Measurements from ENCODE around the gene IL1RAPL2.

Gene IL1RAPL2

GRCh38 chrX:105210258-105210657 is 644.3 kb downstream of the IL1RAPL2 start:
- DNase-seq (ENCODE audit: low spot score): no peak
- Histone ChIP-seq H3K4me3 (no peak overlapping the region), H3K27ac (no peak overlapping the region)
- TF ChIP-seq CTCF (IDR thresholded peaks at IDR 0.05): no peak

GRCh38 chrX:105211066-105211575 is 645.1 kb downstream of the IL1RAPL2 start:
- H3K27ac ChIP-seq: no peak overlapping the region
- H3K4me3 ChIP-seq: no peak overlapping the region
- no peak for DNase-seq (ENCODE audit: low spot score)
- no peak for TF ChIP-seq CTCF (IDR thresholded peaks at IDR 0.05)

GRCh38 chrX:105219454-105220401 is 653.7 kb downstream of the IL1RAPL2 start:
- TF ChIP-seq CTCF (IDR thresholded peaks at IDR 0.05): no peak
- Histone ChIP-seq H3K4me3 (no peak overlapping the region), H3K27ac (no peak overlapping the region)
- DNase-seq (ENCODE audit: low spot score): no peak

- no peak for DNase-seq (ENCODE audit: low spot score)
- no peak within 1 kb of the TSS for H3K4me3 ChIP-seq
- no peak within 1 kb of the TSS for H3K27ac ChIP-seq
- TF ChIP-seq CTCF (IDR thresholded peaks at IDR 0.05): no peak
Measured at GRCh38 chrX:105220636-105221035, 654.6 kb downstream of the IL1RAPL2 start, which contains the start of gene TEX13A. TSS of gene TEX13A (minus strand) at chrX:105220694. CDS start at chrX:105220397, 297 bp downstream.

- no peak for DNase-seq (ENCODE audit: low spot score)
- no peak for TF ChIP-seq CTCF (IDR thresholded peaks at IDR 0.05)
- H3K27ac ChIP-seq: no peak overlapping the region
- no peak overlapping the region for H3K4me3 ChIP-seq
Measured at GRCh38 chrX:105221374-105221773, 655.4 kb downstream of the IL1RAPL2 start.

- Histone ChIP-seq H3K27ac (no peak overlapping the region), H3K4me3 (no peak overlapping the region)
- DNase-seq (ENCODE audit: low spot score): no peak
- no peak for TF ChIP-seq CTCF (IDR thresholded peaks at IDR 0.05)
Measured at GRCh38 chrX:105226499-105226898, 660.5 kb downstream of the IL1RAPL2 start.

- Histone ChIP-seq H3K27ac (no peak overlapping the region), H3K4me3 (no peak overlapping the region)
- TF ChIP-seq CTCF (IDR thresholded peaks at IDR 0.05): no peak
- DNase-seq (ENCODE audit: low spot score): no peak
Measured at GRCh38 chrX:105228602-105229001, 662.6 kb downstream of the IL1RAPL2 start.

All from coronary artery (tissue), 2 donors.